ENCODE results near the gene PLEKHH3.

GRCh38 chr17:42659079-42659931 lies 17.5 kb downstream of the PLEKHH3 start, which contains the start of gene TUBG2:
- TF ChIP-seq CTCF (IDR thresholded peaks at IDR 0.05), result no peak
- TF ChIP-seq POLR2A (IDR thresholded peaks at IDR 0.05), result peak; percentile 23
- peak in 1 of 3 donors; percentile 45 for TF ChIP-seq POLR2AphosphoS5 (IDR thresholded peaks at IDR 0.05)

All from breast epithelium (tissue), 3 donors.